Cardiac fibroblast (primary cell): ENCODE measurements around the gene ARHGAP42.

Source experiments
- DNase-seq, 2 donors: peaks; one replicate each; pipeline versions ENCODE4 v3.0.0 to v3.0.0-alpha.2; 2010; ENCODE audit warnings: low read depth in 2 of 2
- H3K4me3 ChIP-seq, 2 donors: replicated peaks in 1 of 2; 1 replicate in 1 of 2; 2 replicates in 1 of 2; pipeline ENCODE4 v1.5.1; 2011; ENCODE audit warnings: low read depth in 2 of 2, low read length in 2 of 2, mild to moderate bottlenecking in 2 of 2, moderate library complexity in 1 of 2
- TF ChIP-seq, protein P1 (sequence below): IDR thresholded peaks from one replicate; pipeline ENCODE4 v1.5.1; 2011; ENCODE audit warnings: low read depth, mild to moderate bottlenecking, low read length, inconsistent platforms

Gene ARHGAP42

DNA sequence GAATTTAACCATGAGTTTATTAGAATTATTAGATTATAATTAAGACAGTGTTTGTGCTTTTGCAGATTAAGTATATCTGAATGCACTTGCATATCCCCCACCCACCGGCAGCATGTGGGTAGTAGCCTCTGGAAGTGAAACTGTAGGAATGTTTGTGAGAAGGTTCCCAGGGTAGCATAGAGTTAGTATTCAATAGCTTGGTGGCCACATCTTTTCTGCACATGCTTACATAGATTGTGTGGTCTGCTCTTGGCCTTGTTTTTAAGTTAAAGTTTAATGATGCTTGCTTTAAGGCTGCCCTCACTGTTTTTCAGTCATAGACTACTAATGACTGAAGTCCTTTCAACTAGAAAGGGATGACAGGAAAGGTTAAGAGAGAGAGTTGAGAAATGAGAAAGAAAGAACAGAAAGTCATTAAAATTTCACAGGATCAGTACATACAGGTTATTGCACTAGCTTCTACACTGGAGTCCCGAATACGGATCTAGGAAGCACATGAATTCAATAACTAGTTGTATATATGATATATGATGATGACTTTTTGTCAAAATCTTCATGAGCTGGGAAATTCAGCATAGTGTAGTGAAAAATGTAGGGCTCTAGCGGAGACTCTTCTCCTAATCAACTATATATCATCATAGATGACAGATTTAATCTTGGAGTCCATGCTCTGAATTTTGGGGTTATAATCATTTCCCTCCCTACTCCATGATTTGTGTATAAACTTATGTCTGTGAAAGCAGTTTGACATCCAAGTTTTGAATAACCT lies 137.1 kb downstream of the ARHGAP42 start:
- H3K4me3 ChIP-seq = no peak overlapping the region
- TF ChIP-seq, protein P1, sequence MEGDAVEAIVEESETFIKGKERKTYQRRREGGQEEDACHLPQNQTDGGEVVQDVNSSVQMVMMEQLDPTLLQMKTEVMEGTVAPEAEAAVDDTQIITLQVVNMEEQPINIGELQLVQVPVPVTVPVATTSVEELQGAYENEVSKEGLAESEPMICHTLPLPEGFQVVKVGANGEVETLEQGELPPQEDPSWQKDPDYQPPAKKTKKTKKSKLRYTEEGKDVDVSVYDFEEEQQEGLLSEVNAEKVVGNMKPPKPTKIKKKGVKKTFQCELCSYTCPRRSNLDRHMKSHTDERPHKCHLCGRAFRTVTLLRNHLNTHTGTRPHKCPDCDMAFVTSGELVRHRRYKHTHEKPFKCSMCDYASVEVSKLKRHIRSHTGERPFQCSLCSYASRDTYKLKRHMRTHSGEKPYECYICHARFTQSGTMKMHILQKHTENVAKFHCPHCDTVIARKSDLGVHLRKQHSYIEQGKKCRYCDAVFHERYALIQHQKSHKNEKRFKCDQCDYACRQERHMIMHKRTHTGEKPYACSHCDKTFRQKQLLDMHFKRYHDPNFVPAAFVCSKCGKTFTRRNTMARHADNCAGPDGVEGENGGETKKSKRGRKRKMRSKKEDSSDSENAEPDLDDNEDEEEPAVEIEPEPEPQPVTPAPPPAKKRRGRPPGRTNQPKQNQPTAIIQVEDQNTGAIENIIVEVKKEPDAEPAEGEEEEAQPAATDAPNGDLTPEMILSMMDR = no peak
- no peak for DNase-seq

DNA sequence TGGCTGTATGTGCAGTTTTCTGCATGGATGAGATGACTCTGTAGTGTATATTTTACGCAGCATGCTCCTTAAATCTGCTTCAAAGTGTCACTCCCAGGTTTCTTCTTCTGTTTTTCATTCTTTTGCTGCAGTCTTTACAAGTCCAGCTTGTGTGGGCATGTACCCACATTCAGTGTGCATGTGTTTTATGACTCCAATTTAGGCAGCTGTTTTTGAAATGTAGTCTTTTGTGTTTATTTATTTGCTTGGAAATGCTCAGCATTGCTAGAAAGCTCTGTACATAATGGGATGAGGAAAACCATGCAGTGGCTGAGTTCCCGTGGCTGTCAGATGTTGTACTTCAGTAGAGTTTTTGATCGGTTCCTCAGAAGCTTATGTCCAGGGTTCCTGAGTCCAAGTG lies 138.5 kb downstream of the ARHGAP42 start:
- DNase-seq = no peak
- no peak overlapping the region for H3K4me3 ChIP-seq
- TF ChIP-seq, protein P1 = no peak

DNA sequence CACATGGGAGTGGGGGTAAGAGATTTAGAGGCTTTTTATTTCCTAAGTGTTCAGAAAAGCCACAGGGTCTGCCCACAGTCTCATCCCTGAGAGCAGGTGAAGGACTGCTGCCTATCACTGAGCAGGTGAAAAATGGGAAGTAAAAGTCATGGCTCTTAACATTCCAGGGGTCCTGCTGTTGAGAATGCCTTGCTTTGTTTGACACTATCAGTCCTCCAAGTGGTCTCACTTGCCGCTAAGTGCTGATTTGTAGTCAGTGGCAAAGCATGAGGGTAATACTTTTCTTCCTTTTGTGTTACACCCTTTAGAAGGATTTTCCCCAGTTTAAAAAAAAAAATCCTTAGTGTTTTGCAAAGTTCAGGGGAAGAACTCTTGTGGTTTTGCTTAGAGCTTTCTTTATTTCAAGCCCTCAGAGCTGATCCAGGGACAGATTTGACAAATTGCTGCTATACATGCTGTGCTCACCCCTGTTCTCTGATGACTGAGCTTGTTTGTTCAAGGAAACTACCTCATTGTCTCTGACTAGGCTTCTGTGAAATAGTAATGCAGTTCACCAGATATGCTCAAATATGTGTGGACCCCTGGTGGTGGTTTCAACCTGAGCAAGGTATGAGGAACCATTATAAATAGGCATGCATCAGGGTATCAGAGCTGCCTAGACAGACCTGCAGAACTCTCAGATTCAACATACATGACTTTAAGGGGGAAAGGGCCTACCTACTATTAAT lies 141.0 kb downstream of the ARHGAP42 start:
- TF ChIP-seq, protein P1 = peak; percentile 26
- DNase-seq = peak; percentile 35 to 68
- H3K4me3 ChIP-seq = no peak overlapping the region

DNA sequence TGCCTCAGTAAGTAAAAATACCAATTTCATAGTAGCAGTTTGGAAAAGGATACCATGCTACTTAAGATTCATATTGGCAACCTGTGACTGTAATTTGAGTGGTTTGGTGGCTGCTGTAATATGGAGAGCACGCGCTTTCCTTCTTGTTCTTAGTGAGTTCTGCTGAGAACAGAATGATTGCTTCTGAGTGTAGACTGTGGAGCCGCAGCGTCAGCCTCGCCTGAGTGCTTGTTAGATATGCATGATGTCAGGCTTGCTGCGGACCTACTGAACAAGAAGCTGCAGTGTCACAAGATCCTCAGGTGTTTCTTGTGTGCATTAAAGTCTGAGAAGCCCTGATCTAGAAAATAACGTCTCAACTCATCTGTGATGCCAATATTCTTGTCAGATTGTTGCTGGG lies 143.2 kb downstream of the ARHGAP42 start:
- DNase-seq = peak in 1 of 2 donors; percentile 29
- TF ChIP-seq, protein P1 = no peak
- no peak overlapping the region for H3K4me3 ChIP-seq

DNA sequence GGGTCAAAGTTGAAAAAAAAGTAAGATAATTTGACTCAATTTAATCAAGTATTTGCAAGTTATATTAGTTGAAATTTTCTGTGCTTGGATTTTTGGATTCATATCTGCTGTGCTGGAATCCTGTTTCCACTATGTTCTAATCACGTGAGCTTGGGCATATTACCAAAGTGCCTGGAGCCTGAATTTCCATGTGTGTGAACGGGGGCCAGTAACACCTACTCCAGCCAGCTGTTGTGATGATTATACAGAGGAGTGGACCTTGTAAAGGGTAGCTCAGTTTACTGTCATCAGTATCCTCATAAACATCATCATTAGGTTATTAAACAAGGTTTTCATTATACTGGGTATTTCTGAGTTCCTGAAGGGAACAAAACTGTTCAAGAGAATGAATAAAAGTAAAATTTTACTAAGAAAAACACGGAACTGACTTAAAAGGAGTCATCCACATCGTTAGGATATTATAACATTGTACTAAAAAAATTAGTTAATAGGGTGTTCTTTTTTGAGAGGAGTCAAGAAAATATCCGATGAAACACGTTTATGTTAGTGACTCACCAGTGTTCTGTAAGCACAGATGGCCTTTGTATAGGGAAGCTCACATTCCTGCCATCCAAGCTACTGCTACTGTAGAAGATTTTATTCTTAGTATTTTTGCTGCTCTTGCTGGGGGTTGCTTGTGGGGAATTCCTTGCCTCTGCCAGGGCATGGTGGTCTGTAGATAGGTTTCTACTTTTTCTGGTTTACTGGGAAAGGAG lies 144.1 kb downstream of the ARHGAP42 start:
- peak; percentile 58 to 71 for DNase-seq
- H3K4me3 ChIP-seq = no peak overlapping the region
- TF ChIP-seq, protein P1 = no peak

DNA sequence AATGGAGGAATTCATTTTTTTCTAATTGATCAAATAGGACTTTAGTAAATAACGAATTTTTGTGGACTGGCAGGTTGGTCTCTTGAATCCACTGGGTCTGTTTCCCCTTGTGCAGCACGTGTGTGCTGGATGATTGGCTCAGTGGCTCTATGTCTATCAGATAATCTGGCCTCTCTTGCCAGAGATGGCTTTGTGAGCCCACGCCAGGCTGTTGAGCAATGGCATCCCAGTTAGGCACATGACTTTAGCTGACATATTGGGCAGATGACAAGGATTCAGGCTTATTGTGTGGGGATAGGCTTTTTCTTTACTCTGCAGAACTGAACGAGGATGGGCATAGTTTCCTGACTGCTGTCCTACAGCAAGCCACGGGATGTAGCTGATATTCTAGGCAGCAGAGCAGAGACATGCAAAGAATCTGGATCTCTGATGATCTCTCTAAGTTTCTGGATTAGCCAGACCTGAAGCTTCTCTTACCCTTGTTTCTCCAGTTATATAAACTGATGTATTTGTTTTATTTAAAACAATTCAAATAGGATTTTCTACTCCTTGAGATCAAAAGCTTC lies 144.9 kb downstream of the ARHGAP42 start:
- no peak overlapping the region for H3K4me3 ChIP-seq
- TF ChIP-seq, protein P1 = no peak
- peak in 1 of 2 donors; percentile 43 for DNase-seq
